Stimulated activated CD4-positive, alpha-beta T cell treated with anti-CD3 and anti-CD28 coated beads, TNF-alpha, amount 100 ng/mL, for 1 hour (primary cell): ENCODE results near the gene LMBR1.

ENCODE experiments used
- DNase-seq, 3 donors: peaks; one replicate each; pipeline ENCODE4 v3.0.0-alpha.2; 2020; ENCODE audit warnings: low read depth in 3 of 3, low spot score in 1 of 3

The LMBR1 gene

GRCh38 chr7:156628562-156628961 is 264.4 kb downstream of the LMBR1 start:
- DNase-seq, result no peak
